Midbrain (tissue), 1 donor: ENCODE measurements around the gene PCDHB10.
"Not testable (repeated sequence)": the region's sequence is repeated elsewhere in the genome, so short reads cannot be mapped to it uniquely, and the experiment has no call there.

ENCODE experiments used
- DNase-seq: peaks from one replicate; lab custom pipeline; 2025; lab: John Stamatoyannopoulos, UW

Gene PCDHB10

GRCh38 chr5:141192110-141192725, at the start of gene PCDHB10:
TSS of gene PCDHB10 (plus strand) at chr5:141192353. CDS start at chr5:141192553, 200 bp downstream.
- peak; percentile 8 for DNase-seq

GRCh38 chr5:141149812-141150211, 42.3 kb upstream of the PCDHB10 start, which contains the start of gene PCDHB6:
TSS of gene PCDHB6 (plus strand) at chr5:141150057. CDS start at chr5:141150258, 201 bp downstream.
- no peak for DNase-seq

GRCh38 chr5:141150224-141150992, 41.7 kb upstream of the PCDHB10 start:
- no peak for DNase-seq

- no peak for DNase-seq
Observed at GRCh38 chr5:141150993-141151325, 41.2 kb upstream of the PCDHB10 start.

GRCh38 chr5:141151632-141152031, 40.5 kb upstream of the PCDHB10 start:
- DNase-seq = not testable (repeated sequence)

- DNase-seq = not testable (repeated sequence)
Observed at GRCh38 chr5:141152096-141152495, 40.1 kb upstream of the PCDHB10 start.

GRCh38 chr5:141155540-141156374, 36.4 kb upstream of the PCDHB10 start:
- DNase-seq = no peak

GRCh38 chr5:141157356-141157755, 34.8 kb upstream of the PCDHB10 start:
- not testable (repeated sequence) for DNase-seq

GRCh38 chr5:141157901-141158300, 34.3 kb upstream of the PCDHB10 start:
- not testable (repeated sequence) for DNase-seq

- peak; percentile 18 for DNase-seq
Observed at GRCh38 chr5:141172381-141173204, 19.6 kb upstream of the PCDHB10 start, which contains the start of gene PCDHB7. TSS of gene PCDHB7 (plus strand) at chr5:141172644. CDS start at chr5:141172836, 192 bp downstream.

GRCh38 chr5:141174291-141175104, 17.7 kb upstream of the PCDHB10 start:
- DNase-seq = not testable (repeated sequence)

- no peak for DNase-seq
Observed at GRCh38 chr5:141175933-141176332, 16.2 kb upstream of the PCDHB10 start.

GRCh38 chr5:141177577-141178191, 14.5 kb upstream of the PCDHB10 start, which contains the start of gene PCDHB8:
TSS of gene PCDHB8 (plus strand) at chr5:141177790. CDS start at chr5:141178035, 245 bp downstream.
- DNase-seq = not testable (repeated sequence)

- not testable (repeated sequence) for DNase-seq
Observed at GRCh38 chr5:141179371-141179770, 12.8 kb upstream of the PCDHB10 start.

- not testable (repeated sequence) for DNase-seq
Observed at GRCh38 chr5:141179876-141180275, 12.3 kb upstream of the PCDHB10 start.

- no peak for DNase-seq
Observed at GRCh38 chr5:141180313-141180712, 11.8 kb upstream of the PCDHB10 start.

GRCh38 chr5:141182248-141182647, 9.9 kb upstream of the PCDHB10 start, which contains the start of gene PCDHB16:
TSS of gene PCDHB16 (plus strand) at chr5:141182387. CDS start at chr5:141182560, 173 bp downstream.
- DNase-seq = peak; percentile 48

- DNase-seq = not testable (repeated sequence)
Observed at GRCh38 chr5:141184117-141184855, 7.9 kb upstream of the PCDHB10 start.

GRCh38 chr5:141186897-141187512, 5.1 kb upstream of the PCDHB10 start, which contains the start of gene PCDHB9:
TSS of gene PCDHB9 (plus strand) at chr5:141187161. CDS start at chr5:141187319, 158 bp downstream.
- peak; percentile 11 for DNase-seq
